Measurements from ENCODE around the gene KCTD18.

KCTD18 gene

GRCh38 chr2:200483729-200484198 lies 26.1 kb downstream of the KCTD18 start:
- no peak for DNase-seq

GRCh38 chr2:200482194-200482593 lies 27.7 kb downstream of the KCTD18 start:
- DNase-seq, result no peak

GRCh38 chr2:200479692-200480265 lies 30.1 kb downstream of the KCTD18 start:
- DNase-seq, result no peak

GRCh38 chr2:200477667-200478131 lies 32.2 kb downstream of the KCTD18 start:
- no peak for DNase-seq

GRCh38 chr2:200476836-200477235 lies 33.0 kb downstream of the KCTD18 start:
- DNase-seq, result no peak

- DNase-seq, result no peak
Observed at GRCh38 chr2:200475795-200476194, 34.1 kb downstream of the KCTD18 start.

GRCh38 chr2:200472853-200473464 lies 36.9 kb downstream of the KCTD18 start:
- DNase-seq, result no peak

- no peak for DNase-seq
Observed at GRCh38 chr2:200471928-200472645, 37.8 kb downstream of the KCTD18 start.

- DNase-seq, result peak; percentile 26
Observed at GRCh38 chr2:200471324-200471848, 38.5 kb downstream of the KCTD18 start.

GRCh38 chr2:200470230-200470629 lies 39.6 kb downstream of the KCTD18 start:
- DNase-seq, result no peak

GRCh38 chr2:200469708-200470211 lies 40.1 kb downstream of the KCTD18 start:
- DNase-seq, result no peak

GRCh38 chr2:200467806-200468681 lies 41.8 kb downstream of the KCTD18 start:
- DNase-seq, result peak; percentile 29

- peak; percentile 13 for DNase-seq
Observed at GRCh38 chr2:200466425-200467418, 43.1 kb downstream of the KCTD18 start.

GRCh38 chr2:200463452-200463851 lies 46.4 kb downstream of the KCTD18 start:
- DNase-seq, result no peak

- no peak for DNase-seq
Observed at GRCh38 chr2:200461846-200462710, 47.8 kb downstream of the KCTD18 start.

- no peak for DNase-seq
Observed at GRCh38 chr2:200459101-200459500, 50.8 kb downstream of the KCTD18 start.

GRCh38 chr2:200456567-200456966 lies 53.3 kb downstream of the KCTD18 start:
- no peak for DNase-seq

GRCh38 chr2:200455958-200456421 lies 53.9 kb downstream of the KCTD18 start:
- DNase-seq, result no peak

- DNase-seq, result no peak
Observed at GRCh38 chr2:200454927-200455801, 54.7 kb downstream of the KCTD18 start.

Data from activated gamma-delta T cell treated with Interleukin-2 at 50 U/mL for 16 hours (primary cell).